ENCODE data around the gene JPH4.

The JPH4 gene

DNA sequence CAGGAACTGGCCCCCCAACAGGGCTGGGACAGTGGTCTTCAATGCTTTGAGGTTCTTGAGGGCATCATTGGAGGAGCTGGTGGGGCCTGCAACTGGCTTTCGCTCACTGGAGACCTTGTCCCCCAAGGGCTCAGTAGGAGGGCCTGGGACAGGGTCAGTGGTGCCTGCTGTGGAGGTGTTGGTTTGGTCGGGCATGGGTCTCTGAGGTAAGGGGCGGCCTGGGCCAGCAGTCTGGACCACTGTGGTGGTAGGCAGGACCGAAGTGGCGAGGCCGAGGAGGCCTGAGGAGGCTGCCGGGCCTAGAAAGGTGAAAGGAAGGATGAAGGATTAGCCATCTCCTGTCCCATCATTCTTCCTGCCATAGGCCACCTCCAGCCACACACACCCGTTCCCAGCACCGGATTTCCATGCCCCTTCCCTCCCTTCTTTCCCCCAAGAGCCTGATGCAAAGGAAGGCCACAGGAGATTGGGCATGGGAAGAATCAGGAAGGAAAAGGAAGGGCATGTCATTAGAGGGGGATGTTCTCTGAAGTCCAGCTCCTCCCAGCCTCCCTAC, 55.9 kb downstream of the JPH4 start:
- no peak for DNase-seq

DNA sequence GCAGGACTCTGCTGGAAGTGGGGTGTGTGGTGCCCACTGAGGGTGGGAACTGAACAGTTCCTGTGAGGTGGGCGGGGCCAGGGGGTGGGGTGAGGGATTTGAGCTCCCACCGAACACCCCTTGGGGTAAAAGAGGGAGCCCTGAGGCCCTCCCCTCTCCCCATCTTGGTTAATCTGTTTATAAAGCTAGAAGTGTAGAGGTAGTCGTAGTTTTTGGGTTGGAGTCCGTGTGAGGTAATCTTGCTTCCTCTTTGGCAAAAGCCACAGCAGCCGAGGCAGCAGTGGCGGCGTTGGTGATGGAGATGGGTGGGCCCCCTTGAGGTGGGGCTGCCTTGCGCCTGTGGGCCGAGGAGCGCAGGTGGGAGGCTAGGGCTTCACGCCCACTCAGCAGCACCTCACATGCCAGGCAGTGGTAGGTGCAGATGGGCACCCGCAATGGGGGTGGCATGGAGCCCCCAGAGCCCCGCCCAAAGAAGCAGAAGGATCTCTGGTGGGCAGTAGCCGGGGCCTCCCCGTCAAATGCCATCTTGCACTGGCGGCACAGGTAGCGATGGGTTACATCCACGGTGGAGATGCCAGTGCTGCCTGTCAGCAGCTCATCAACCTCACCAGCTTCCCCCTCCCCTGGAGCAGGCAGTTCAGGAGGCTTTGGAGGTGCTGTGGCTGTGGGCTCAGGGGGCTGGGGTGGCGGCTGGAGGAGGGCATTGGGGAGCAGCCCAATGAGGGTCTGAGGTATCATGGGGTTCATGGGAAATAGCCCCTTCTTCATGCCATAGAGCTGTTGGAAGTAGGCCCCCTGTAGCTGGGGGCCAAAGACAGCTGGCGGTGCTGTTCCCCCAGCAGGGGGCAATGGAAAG, 56.6 kb downstream of the JPH4 start:
- DNase-seq = no peak

DNA sequence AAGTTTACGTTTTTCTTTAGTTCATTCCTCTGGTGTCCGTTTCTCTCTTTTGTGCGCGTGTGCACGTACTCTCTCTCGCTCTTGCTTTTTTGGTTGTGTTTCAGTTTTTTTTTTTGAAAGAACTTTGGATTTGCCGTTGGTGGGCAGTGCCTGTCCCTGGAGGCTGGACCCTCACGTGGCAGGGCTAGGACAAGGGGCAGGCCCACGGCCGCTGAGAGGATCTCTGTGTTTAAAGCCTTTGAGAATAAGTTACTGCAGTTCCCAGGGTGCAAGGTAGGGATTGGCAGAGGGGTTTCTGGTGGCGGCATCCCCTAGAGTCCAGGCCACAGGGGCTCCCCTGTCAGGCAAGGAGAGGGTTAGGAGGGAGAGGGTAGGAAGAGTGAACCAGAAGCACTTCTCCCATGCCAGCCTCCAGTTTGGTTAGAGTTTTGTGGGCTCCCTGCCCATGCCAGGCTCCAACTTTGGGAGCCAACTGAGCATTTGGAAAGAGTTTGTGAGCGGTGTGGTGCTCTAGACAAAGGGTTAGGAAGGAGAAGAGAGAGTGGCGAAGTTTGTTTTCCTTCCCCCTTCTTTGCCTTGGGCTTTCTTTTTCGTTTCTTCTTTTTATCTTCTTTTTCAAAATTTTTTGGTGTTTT, 57.6 kb downstream of the JPH4 start:
- DNase-seq = no peak

DNA sequence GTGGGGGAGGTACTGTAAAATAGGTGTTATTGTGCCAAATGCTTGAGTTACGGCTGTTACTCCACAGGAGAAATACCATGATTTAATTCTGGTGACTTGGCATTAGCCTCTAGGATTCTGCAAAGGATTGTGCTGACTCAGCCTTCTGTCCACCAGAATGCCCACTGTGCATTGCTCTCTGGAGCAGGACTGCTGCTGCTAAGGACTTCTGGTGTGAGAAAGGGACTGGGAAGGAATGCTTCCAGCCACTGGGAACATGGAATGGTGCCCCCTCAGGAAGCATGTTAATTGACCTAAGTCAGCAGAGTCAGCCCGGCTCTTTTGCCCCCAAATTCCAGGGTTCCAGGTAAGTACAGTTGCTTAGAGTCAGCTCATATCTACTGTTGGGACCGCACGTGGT, 59.9 kb downstream of the JPH4 start:
- DNase-seq = no peak

Data from suppressor macrophage treated with lipopolysaccharide for 4 hours (primary cell).